Measurements from ENCODE around the gene SENP8.

DNA sequence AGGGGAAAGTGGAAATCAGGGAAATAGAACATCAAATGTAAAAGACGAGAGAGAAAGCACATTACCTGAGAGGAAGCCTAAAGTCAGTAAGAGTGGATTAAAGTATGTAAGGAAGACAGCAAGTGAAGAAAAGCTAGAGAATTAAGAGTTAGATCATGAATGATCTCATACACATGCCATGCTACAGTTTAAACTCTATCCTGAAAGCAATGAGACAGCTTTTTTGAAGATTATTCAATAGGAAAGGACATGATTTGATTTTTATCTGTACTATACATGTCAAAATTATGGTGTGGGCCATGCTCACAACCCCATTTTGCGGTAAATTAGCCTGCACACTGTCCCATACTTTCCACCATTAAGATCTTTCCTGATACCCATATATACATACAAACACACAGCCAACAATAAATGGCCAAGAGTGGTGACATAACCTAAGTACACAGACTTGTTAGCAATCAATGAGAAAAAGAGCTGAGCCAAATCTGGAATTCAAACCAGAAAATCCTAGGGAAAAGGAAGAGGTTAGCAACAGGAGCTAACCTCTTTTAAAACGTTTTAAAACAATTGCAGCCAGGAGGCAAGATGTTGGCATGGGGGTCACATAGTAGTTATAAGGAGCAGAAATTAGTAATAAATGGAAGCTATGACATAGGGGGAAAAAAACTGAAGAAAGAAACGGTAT lies 4.7 kb upstream of the SENP8 start:
- TF ChIP-seq, protein P1, sequence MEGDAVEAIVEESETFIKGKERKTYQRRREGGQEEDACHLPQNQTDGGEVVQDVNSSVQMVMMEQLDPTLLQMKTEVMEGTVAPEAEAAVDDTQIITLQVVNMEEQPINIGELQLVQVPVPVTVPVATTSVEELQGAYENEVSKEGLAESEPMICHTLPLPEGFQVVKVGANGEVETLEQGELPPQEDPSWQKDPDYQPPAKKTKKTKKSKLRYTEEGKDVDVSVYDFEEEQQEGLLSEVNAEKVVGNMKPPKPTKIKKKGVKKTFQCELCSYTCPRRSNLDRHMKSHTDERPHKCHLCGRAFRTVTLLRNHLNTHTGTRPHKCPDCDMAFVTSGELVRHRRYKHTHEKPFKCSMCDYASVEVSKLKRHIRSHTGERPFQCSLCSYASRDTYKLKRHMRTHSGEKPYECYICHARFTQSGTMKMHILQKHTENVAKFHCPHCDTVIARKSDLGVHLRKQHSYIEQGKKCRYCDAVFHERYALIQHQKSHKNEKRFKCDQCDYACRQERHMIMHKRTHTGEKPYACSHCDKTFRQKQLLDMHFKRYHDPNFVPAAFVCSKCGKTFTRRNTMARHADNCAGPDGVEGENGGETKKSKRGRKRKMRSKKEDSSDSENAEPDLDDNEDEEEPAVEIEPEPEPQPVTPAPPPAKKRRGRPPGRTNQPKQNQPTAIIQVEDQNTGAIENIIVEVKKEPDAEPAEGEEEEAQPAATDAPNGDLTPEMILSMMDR (IDR thresholded peaks at IDR 0.05) = no peak
- TF ChIP-seq POLR2A (IDR thresholded peaks at IDR 0.05) = no peak
